Measurements from ENCODE around the gene NFASC.

The NFASC gene

GRCh38 chr1:204987689-204988088, 117.0 kb downstream of the NFASC start:
- DNase-seq: no peak

DNA sequence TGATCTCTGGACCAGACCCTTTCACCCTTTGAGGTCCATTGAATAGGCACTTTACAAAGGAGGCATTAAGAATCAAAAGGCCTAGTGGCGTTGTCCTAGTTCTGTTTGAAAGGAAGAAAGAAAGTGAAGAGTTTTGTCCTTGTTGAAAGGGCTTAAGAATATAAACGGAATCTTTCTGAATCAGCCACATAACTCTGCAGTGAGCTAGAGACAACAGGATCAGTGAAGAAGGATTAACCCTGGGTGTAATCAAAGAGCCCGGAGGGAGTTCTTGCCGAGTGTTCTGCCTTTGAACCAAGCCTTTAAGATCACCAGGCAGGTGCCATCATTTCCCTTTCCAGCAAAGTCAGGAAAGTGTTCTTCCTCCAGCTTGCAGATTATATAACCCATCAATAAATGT, 117.5 kb downstream of the NFASC start:
- no peak for DNase-seq

DNA sequence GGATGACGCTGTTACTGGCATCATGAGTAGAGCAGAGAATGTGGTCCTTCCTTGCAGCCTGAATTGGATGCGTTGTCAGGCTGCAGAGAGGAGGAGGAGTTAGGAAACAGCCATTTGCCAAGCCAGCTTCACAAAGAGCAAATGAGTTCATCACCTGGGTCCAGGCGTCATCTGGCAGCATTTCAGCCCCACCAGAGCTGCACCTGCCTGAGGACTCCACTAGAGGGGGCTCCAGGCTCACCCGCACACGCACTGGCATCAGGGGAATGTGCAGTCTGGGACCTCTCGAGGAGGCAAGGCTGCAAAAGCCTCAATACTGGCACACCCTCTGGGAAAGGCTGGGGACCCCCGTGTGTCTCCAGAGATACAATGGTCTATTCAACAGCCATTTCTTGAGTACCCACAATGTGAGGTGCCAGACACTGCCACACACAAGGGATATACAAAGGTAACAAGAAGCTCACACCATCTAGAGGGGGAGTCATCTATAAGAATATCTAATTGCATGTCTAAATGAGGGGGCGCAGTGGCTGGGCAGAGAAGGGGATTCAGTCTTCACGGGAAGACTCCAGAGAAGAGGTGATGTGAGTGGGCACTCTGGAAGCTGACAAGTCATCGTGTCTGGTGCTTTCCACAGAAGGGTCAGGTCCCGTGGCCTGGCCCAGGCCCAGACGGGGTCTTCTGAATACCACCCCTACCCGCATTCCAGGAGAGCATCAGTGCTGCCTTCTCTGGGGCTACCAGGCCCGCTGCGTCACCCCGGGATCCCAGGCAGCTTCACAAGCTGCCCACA, 118.8 kb downstream of the NFASC start:
- DNase-seq: peak; percentile 45

GRCh38 chr1:204990059-204990664, 119.5 kb downstream of the NFASC start:
- no peak for DNase-seq

DNA sequence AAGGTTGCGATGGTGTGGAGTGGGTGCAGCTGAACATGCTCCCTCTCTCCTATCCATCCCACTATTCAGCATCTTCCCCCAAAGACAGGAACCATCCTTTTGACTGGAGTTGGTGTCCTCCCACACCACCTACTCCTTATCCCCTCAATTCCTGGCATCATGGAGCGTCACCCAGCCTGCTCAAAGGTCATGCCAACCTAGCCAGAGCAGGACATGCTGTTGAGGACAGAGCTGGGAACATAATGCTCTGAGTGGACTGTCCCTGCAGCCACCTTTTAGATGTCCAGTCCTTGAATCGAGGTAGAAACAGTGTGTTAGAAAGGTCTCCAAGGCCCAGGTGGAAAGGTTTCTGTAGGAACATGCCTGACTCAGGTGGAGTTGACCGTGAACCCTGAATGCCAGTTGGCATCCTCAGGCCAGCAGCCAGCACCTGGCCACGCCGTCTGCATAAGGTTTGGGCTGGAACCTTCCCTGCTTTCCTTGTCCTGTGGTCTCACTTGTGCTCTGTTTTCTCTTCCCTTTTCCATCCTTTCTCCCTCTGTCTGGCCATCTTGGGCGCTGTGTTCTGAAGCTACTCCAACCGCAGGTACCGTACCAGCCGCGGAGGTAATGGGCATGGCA, 120.2 kb downstream of the NFASC start:
- DNase-seq: no peak

GRCh38 chr1:204991342-204991844, 120.7 kb downstream of the NFASC start:
- no peak for DNase-seq

GRCh38 chr1:204992201-204992997, 121.7 kb downstream of the NFASC start:
- DNase-seq: peak; percentile 23

- DNase-seq: no peak
Measured at GRCh38 chr1:204992998-204993314, 122.3 kb downstream of the NFASC start.

GRCh38 chr1:204994086-204994862, 123.6 kb downstream of the NFASC start:
- DNase-seq: no peak

- no peak for DNase-seq
Measured at GRCh38 chr1:204996981-204997380, 126.3 kb downstream of the NFASC start.

- DNase-seq: no peak
Measured at GRCh38 chr1:204997591-204998355, 127.1 kb downstream of the NFASC start.

GRCh38 chr1:205001162-205001561, 130.5 kb downstream of the NFASC start:
- DNase-seq: no peak

DNA sequence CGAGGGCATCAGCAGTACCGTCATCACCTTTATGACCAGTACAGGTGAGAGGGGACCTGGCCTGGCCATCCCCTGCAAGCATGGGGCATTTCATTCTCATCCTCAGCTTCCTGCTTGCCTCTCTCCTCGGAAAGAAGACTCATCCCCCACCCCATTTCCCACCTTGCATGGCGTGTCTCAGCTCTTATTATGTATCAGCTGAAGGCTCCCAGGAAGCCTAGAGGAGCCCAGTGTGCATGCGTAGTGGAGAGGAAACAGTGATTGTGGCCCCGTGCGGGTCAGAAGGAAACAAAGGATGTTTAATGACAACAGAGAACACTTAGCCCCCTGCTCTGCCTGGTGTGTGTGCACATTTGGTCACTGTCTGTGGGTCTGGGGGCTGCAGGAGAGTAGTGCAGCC, 132.0 kb downstream of the NFASC start:
- DNase-seq: no peak

DNA sequence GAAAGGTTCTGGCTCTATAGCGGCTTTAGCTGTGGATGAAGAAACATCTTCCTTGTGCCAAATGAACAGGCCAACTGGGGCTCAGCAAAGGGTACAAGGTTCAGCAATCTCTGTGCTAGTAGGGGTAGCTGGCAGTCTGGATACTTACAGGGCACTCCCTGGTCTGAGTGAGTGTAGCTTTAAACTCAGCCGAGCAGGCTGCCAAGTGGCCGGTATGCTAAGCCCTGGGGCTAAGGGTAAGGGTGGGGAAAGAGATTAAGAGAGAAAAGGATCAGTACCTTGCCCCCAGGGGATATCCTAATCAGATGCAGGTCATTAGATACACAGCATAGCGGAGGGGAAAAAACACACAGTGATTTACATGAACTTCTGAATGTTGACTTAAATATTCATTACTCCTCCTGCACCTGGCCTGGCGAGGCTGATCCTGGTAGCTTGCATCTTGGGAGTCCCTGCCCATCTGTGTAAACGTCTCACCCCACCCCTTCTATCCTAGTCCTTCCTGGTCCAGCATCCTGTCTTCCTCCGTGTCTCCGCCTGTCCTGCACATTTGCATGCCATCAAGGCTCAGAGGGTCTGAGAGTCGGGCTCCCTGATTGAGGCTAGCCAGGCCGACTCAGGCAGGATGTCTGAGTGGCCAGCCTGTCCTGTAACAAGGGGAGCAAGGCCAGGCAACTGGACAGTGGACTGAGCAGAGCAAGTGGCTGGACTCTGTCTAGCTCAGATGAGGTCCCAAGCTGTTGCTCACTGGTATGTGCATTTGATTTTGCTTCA, 132.9 kb downstream of the NFASC start:
- DNase-seq: no peak

- DNase-seq: no peak
Measured at GRCh38 chr1:205004351-205004750, 133.7 kb downstream of the NFASC start.

DNA sequence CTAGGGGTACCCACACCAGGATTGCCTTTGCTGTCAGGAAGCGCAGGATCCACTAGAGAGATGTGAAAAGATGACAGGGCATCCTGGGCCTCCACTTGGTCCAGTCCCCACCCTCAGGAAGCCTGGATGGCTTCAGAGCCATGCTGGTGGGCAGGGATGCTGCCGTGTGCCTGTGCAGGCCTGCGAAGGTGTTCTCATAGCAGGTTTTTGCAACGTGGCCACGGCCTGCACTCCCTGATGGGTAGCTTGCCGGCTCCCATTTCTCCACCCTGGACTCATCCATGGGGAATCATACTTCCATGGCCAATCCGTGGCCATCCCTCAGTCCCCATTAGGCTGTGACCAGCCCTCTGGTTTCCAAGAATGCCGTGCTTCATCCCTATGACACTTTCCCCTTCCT, 138.2 kb downstream of the NFASC start:
- DNase-seq: no peak

DNA sequence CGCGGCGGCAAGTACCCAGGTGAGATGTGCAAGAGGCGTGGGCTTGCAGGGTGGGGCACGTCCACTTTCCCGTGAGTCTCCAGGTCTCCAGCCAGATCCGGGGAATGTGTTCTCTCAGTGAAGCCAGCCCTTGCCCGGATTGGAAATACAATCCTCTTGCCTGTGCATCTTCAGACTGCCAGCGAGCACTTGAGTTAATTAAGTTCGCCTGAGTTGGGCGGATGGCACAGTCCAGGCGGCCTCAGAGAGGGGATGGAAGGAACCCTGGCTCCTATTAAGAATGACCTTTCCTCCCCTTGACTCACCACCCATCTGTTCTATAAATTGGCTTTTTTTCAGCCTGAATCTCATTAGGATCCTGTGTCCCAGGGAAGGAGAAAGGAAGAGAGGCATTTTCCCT, 139.0 kb downstream of the NFASC start:
- DNase-seq: no peak

DNA sequence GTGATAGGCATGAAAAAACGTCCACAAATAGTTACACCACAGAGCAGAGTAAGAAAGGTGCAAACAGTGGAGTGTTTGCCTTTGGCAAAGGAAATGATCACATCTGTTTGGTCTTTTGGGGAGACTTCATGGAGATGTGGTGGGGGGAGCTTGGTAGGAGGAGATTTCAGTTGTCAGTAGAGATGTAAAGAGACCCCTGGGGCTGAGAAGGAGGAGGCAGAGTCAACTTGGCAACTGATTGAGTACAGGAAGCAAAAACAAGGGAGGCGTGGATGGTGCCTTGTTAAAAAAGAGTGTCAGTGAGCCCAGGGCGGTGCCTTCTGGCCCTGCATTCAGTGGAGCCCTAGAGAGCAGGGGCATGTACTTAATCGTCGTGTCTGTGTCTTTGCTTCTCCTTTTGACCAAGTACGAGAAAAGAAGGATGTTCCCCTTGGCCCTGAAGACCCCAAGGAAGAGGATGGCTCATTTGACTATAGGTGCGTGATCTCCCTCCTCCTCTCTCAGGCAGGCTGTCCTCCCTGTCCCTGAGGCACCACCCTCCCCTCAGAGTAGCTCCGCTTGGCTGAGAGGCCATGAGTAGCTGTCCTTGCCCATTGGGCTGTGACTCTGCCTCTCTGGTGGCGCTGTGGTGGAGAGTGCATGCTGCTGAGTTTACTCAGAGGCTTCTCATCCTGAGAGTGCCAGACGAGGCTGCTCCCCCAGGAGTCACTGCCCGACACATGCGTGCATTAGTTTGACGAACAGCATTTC, 141.9 kb downstream of the NFASC start:
- DNase-seq: no peak

GRCh38 chr1:205013683-205014367, 143.2 kb downstream of the NFASC start:
- no peak for DNase-seq

DNA sequence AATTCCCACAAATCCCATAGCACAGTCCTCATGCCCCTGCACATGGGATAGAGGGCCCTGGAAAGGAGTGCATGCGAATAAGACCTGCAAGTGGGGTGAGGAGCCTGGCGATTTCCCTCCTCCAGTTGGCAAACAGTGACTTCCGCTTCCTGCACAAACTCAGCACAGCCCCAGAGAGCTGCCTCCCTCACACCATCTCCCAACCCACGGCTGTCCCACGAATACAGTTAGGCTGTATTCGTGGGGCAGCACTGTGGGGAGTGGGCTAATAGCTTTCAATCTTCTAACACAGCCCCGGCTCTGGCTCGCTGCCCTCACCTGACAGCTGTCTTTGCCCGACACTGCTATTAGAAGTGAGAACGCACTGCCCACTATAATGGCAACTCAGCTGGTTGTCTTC, 144.1 kb downstream of the NFASC start:
- DNase-seq: no peak

Data from CD4-positive, alpha-beta T cell treated with Interleukin-12 subunit alpha and Interleukin-12 subunit beta, for 1 hour (primary cell).